ENCODE results near the gene POLR3G.

Gene POLR3G

GRCh38 chr5:90474235-90475107 is at the start of gene POLR3G, which contains the start of gene MBLAC2:
Gene POLR3G, plus strand, starts transcription at chr5:90474864. Its CDS starts 10,704 bp downstream, at chr5:90485568.
Gene MBLAC2, minus strand, starts transcription at chr5:90474771. Its CDS starts 479 bp downstream, at chr5:90474292.
- peak; percentile 56 for DNase-seq

GRCh38 chr5:90434116-90434714 is 40.4 kb upstream of the POLR3G start:
- DNase-seq: no peak

DNA sequence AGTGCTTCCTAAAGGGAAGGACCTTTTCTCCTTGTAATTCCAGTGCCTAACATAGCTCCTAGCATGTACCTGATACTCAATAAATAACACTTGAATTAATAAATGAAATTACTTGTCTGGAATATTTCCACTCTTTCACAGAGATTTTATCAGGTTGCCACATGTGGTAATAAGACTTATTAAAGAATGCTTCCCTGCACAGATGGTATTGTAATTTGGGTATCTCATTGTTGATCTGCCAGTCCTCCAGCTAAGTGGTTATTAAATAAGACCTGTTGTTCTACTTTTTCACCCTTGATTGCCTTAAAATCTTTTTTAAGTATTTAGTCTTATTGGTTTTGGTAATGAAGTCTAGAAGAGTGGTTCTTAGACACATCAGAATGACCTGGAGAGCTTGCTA is 37.0 kb upstream of the POLR3G start:
- no peak for DNase-seq

GRCh38 chr5:90438100-90438499 is 36.6 kb upstream of the POLR3G start:
- no peak for DNase-seq

DNA sequence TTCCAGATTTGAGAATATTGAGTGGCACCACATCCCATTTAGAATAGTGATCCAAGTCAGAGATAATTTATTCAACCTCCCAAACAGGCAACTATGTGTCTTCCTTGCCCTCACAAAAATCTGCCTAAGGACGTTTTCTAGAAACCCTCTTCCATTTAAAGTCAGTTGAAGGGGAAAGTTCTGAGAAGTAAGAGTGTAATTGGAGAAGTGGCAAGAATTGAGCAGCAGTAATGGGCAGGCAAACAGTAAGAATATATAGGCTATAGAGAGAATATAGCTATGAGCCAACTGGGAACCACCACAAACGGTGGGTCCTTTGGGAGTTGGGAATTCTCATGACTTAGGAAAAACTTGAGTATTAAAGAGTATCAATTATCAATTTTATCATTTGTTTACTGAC is 34.0 kb upstream of the POLR3G start:
- DNase-seq: no peak

DNA sequence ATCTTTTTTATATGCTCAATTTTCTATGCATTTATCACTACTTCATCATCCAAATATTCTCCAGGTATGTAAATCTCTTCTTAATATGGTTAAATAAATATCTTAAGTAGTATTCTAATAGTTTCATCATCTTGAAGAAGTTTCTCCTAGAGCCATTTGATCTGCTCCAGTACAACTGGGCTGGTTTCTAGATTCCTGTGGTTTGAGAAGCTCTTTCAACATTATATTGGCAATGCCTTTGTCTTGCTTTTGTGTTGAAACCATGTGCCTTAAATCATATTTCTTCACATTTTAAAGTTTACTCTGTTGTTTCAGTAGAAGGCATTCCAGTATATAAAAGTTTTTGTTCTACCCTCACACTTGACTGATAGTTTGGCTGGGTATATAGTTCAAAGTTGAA is 27.7 kb upstream of the POLR3G start:
- no peak for DNase-seq

GRCh38 chr5:90461288-90461687 is 13.4 kb upstream of the POLR3G start:
- DNase-seq: no peak

GRCh38 chr5:90472783-90473395 is 1.8 kb upstream of the POLR3G start:
- no peak for DNase-seq

- DNase-seq: no peak
These were observed 1.0 kb upstream of the POLR3G start for GRCh38 chr5:90473396-90474234.

DNA sequence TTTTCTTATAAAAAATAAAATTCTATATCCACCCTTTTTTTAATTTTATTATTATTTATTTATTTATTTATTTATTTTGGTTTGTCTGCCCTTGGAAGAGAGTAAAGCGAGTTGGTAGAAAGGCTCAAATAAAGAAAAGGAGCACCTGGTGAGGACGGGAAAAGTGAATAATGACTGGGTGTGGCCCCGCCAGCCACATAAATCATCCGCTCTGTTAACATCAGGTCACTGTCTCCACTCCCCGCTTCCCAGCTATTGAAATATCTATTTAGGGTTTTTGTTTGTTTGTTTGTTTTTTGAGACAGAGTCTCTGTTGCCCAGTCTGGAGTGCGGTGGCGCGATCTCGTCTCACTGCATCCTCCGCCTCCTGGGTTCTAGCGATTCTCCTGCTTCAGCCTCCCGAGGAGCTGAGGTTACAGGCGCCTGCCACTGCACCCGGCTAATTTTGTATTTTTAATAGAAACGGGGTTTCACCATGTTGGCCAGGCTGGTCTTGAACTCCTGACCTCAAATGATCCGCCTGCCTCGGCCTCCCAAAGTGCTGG is 844 bp downstream of the POLR3G start:
- no peak for DNase-seq

- DNase-seq: no peak
These were observed 1.7 kb downstream of the POLR3G start for GRCh38 chr5:90476391-90476790.

DNA sequence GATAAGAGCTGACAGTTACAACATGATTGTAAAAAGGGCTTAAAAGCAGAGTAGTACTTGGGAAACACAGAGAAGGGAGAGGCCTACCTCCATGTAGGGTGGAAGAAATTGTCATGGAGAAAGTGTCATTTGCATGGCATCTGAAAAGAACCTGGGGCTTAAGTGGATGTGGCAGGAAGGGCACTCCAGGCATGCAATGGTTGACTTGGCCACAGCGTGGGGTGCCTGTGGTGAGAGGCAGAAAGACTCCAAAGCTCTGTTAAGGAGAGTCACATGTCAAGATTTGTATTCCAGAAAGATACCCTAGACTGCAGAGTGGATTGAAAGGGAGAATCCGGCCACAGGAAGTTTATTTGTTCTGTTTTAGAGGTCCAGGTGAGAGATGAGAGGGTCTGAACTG is 2.4 kb downstream of the POLR3G start:
- no peak for DNase-seq

GRCh38 chr5:90477621-90478215 is 3.1 kb downstream of the POLR3G start:
- no peak for DNase-seq

- no peak for DNase-seq
These were observed 5.1 kb downstream of the POLR3G start for GRCh38 chr5:90479611-90480385.

- no peak for DNase-seq
These were observed 6.0 kb downstream of the POLR3G start for GRCh38 chr5:90480699-90481098.

GRCh38 chr5:90483206-90483605 is 8.5 kb downstream of the POLR3G start:
- DNase-seq: no peak

DNA sequence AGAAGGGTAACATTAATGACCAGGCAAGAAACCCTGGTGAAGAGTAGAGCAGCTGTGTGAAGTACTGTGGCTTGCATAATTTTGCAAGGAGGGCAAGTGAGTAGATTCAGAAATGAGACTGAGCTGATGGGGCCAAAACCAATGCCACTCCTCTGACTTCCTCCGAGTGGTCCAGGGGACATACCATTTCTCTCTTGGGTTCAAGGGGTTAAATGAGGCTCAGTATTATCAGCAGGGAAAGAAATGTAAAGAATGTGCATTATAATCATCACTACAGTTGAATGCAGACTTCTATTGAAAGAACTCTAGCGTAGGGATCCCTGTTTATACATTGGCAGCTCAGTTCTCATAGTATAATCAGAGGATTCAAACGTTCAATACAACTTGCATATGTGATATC is 9.9 kb downstream of the POLR3G start:
- DNase-seq: no peak

- no peak for DNase-seq
These were observed 14.1 kb downstream of the POLR3G start for GRCh38 chr5:90488791-90489190.

DNA sequence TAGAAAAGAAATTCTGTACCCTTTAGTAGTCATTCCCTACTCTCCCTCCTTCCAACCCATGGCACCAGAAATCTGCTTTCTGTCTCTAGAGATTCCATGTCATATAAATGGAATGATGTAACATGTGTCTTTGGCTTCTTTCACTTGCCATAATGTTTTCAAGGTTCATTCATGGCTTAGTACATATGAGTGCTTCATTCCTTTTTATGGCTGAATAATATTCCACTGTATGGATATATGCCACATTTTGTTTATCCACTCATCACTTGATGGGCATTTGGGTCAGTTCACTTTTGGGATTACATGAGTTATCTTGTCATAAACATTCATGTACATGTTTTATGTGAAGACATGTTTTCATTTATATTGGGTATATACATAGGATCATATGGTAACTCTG is 19.4 kb downstream of the POLR3G start:
- DNase-seq: no peak

GRCh38 chr5:90495146-90495545 is 20.5 kb downstream of the POLR3G start:
- no peak for DNase-seq

DNA sequence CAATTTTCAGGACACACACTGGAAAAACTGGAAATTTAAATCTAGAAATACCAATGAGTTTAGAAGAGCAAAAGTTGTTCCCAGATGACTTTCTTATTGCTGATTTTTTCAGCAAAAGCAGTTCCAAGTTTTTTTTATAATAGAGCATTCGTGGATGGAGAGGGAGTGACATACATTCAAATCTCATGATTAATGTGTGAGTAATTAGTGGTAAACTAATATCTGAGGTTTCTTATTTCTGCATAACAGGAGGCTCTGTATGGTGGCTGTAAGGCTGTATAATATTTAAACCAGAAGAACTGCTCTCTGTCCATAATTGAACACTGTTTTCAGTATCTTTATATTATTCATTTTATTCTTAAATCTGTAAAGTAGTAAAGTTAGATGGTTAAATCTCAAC is 28.9 kb downstream of the POLR3G start:
- no peak for DNase-seq
